IPS-11a (cell line): Measurements from ENCODE around the gene CSNK1D.

Experiments used
- H3K4me3 ChIP-seq: one replicate; pipeline ENCODE4 v1.5.1; 2013; ENCODE audit warnings: low read depth, low read length, control low read depth

Gene CSNK1D

GRCh38 chr17:82310877-82311276, 37.4 kb upstream of the CSNK1D start:
- no peak overlapping the region for H3K4me3 ChIP-seq

GRCh38 chr17:82309656-82310570, 36.4 kb upstream of the CSNK1D start:
- no peak overlapping the region for H3K4me3 ChIP-seq

GRCh38 chr17:82305727-82306300, 32.3 kb upstream of the CSNK1D start:
- no peak overlapping the region for H3K4me3 ChIP-seq

GRCh38 chr17:82304826-82305726, 31.6 kb upstream of the CSNK1D start:
- H3K4me3 ChIP-seq: no peak overlapping the region

GRCh38 chr17:82303944-82304808, 30.7 kb upstream of the CSNK1D start:
- H3K4me3 ChIP-seq: no peak overlapping the region

GRCh38 chr17:82302991-82303943, 29.8 kb upstream of the CSNK1D start:
- H3K4me3 ChIP-seq: no peak overlapping the region

GRCh38 chr17:82302568-82302963, 29.1 kb upstream of the CSNK1D start:
- H3K4me3 ChIP-seq: no peak overlapping the region

GRCh38 chr17:82301916-82302567, 28.5 kb upstream of the CSNK1D start:
- H3K4me3 ChIP-seq: no peak overlapping the region

GRCh38 chr17:82301300-82301915, 27.9 kb upstream of the CSNK1D start:
- H3K4me3 ChIP-seq: no peak overlapping the region

- H3K4me3 ChIP-seq: no peak overlapping the region
Observed at GRCh38 chr17:82300707-82301270, 27.3 kb upstream of the CSNK1D start.

- no peak overlapping the region for H3K4me3 ChIP-seq
Observed at GRCh38 chr17:82300228-82300627, 26.7 kb upstream of the CSNK1D start.

- no peak overlapping the region for H3K4me3 ChIP-seq
Observed at GRCh38 chr17:82299452-82299851, 26.0 kb upstream of the CSNK1D start.

- H3K4me3 ChIP-seq: no peak overlapping the region
Observed at GRCh38 chr17:82298538-82299421, 25.3 kb upstream of the CSNK1D start.

- no peak overlapping the region for H3K4me3 ChIP-seq
Observed at GRCh38 chr17:82297714-82298537, 24.4 kb upstream of the CSNK1D start.

- H3K4me3 ChIP-seq: no peak overlapping the region
Observed at GRCh38 chr17:82297280-82297713, 23.8 kb upstream of the CSNK1D start.
